Renal cortex interstitium (tissue), 11 donors: ENCODE measurements around the gene NDUFB6. TPM values are rescaled to one million over a fixed set of nuclear protein-coding genes. Genes with fewer than 3 reads are reported as not detected.
"Not testable (repeated sequence)": the region's sequence is repeated elsewhere in the genome, so short reads cannot be mapped to it uniquely, and the experiment has no call there.

Source experiments
- DNase-seq, 11 donors: peaks; one replicate each; pipeline ENCODE4 v3.0.0-alpha.2; 2013; ENCODE audit warnings: low read depth in 9 of 11, low spot score in 4 of 11; ENCODE audit errors: extremely low read depth in 1 of 11
- polyA plus RNA-seq, 3 donors: library from polyadenylated mRNA; unstranded; fragments of 120-200 nt; gene quantifications; one replicate each; pipeline ENCODE4 v1.2.1, GENCODE V29; 2013; ENCODE audit not compliant: insufficient read length in 3 of 3

NDUFB6 gene
- polyA plus RNA-seq, 3 donors = 73.0 to 83.6 (median 78.9) TPM

- DNase-seq = no peak
Measured at GRCh38 chr9:32543047-32543446, 29.9 kb downstream of the NDUFB6 start.

GRCh38 chr9:32533816-32534215, 39.1 kb downstream of the NDUFB6 start:
- DNase-seq = no peak

GRCh38 chr9:32533336-32533735, 39.6 kb downstream of the NDUFB6 start:
- DNase-seq = no peak

GRCh38 chr9:32526707-32527048, 46.3 kb downstream of the NDUFB6 start:
- DNase-seq = no peak

GRCh38 chr9:32526041-32526706, 46.8 kb downstream of the NDUFB6 start, which contains the start of gene RIGI:
TSS of gene RIGI (minus strand) at chr9:32526196. CDS start at chr9:32526166, 30 bp downstream.
- peak; percentile 74 to 92 (median 87) for DNase-seq

- peak in 1 of 11 donors; percentile 12 for DNase-seq
Measured at GRCh38 chr9:32525709-32526030, 47.3 kb downstream of the NDUFB6 start.

- DNase-seq = peak in 4 of 11 donors; percentile 7 to 19 (median 14)
Measured at GRCh38 chr9:32524892-32525708, 47.9 kb downstream of the NDUFB6 start.

GRCh38 chr9:32524558-32524891, 48.4 kb downstream of the NDUFB6 start:
- not testable (repeated sequence) for DNase-seq

- DNase-seq = no peak
Measured at GRCh38 chr9:32523910-32524309, 49.0 kb downstream of the NDUFB6 start.

GRCh38 chr9:32518276-32518675, 54.7 kb downstream of the NDUFB6 start:
- DNase-seq = no peak

GRCh38 chr9:32516241-32516640, 56.7 kb downstream of the NDUFB6 start:
- no peak for DNase-seq

GRCh38 chr9:32508728-32509127, 64.2 kb downstream of the NDUFB6 start:
- no peak for DNase-seq

GRCh38 chr9:32503008-32503407, 70.0 kb downstream of the NDUFB6 start:
- DNase-seq = no peak

Other genes with a start within 250 kb of the NDUFB6 start
- gene ACO1, start 188.5 kb downstream of the NDUFB6 start, polyA plus RNA-seq = 10 to 100 TPM; 43.6 to 52.0 (median 50.0) TPM
- gene RIGI, start 47.0 kb downstream of the NDUFB6 start, polyA plus RNA-seq = 10 to 100 TPM; 10.9 to 13.6 (median 13.4) TPM
- 10 to 100 TPM; 14.7 to 18.0 (median 17.0) TPM for gene SMIM27, start 20.8 kb downstream of the NDUFB6 start, polyA plus RNA-seq
- 10 to 100 TPM; 30.0 to 38.4 (median 30.5) TPM for gene TOPORS, start 20.6 kb downstream of the NDUFB6 start, polyA plus RNA-seq
- under 1 TPM; 0.08 to 0.15 (median 0.09) TPM for gene TAF1L, start 62.5 kb upstream of the NDUFB6 start, polyA plus RNA-seq
- under 1 TPM; 0.12 to 0.24 (median 0.14) TPM for gene TMEM215, start 210.4 kb upstream of the NDUFB6 start, polyA plus RNA-seq